ENCODE measurements around the gene FYN. TPM values are rescaled to one million over a fixed set of nuclear protein-coding genes. Genes with fewer than 3 reads are reported as not detected.
A peak's percentile ranks its signal among the peaks of the same experiment; 100 is the strongest.

The FYN gene
- polyA plus RNA-seq, 1 experiment: 55.1 TPM

DNA sequence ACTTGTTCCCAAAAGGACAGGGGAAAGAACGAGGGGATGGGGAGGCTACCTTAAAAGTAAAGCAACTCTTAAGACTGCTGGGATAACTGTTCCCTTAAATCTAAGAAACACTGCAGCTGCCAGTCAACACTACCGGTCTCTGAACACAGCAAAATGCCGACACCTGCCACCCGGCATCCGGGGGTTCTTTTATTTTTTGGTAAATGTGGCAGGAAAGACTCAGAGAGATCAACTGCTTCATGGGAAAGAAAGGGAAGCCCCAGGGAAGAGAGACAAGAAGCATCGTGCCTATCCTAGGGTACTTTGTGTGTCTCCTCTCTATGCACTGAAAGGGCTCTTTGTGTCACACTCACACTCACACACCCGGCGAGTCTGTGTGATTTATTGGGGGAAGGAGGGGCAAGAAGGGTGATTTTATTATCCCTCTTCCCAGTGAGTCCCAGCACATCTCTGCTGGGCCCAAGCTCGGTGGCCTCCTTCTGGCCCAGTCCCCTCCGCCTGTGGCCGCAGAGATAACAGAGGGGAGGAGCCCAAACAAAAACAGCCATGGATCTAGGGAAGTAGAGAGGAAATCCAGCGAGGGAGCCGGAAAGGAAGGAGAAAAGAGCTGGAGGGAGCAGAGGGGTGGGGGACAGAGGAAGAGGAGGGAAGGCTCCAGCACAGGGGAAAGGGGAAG is 1.4 kb downstream of the FYN start:
- ChIA-PET CTCF (no interaction called here), POLR2A (no interaction called here)

DNA sequence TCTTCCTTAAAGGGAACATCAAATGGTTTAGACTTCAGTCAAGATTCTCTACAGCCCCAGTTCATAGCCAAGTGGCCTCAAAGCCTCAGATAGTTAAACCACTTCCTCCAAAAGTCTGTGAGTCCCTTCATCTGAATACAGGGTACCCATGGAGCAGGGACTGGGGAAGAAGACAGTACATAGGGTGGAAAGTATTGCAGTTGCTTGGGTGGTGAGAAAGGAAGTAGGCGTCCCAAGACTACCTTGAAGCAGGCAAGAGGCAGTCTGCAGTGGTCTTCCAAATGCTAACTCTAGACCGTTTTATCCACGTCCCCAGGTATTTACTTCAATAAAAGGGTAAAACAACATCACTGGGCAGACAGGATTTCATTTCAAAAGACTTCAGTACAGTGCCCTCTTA is 2.0 kb downstream of the FYN start:
- CTCF ChIA-PET: no interaction called here
- Histone ChIP-seq H3K36me3 (ENCODE audit: control insufficient read depth, insufficient read depth, low read length) (no peaks in the 10 kb centered on the region), H3K4me3 (ENCODE audit: low read depth, low read length) (peak overlapping the region; percentile 75), H3K27me3 (ENCODE audit: control insufficient read depth, insufficient read depth, low read length) (no peaks in the 10 kb centered on the region)
- POLR2A ChIA-PET: no interaction called here
- TF ChIP-seq, protein P1, sequence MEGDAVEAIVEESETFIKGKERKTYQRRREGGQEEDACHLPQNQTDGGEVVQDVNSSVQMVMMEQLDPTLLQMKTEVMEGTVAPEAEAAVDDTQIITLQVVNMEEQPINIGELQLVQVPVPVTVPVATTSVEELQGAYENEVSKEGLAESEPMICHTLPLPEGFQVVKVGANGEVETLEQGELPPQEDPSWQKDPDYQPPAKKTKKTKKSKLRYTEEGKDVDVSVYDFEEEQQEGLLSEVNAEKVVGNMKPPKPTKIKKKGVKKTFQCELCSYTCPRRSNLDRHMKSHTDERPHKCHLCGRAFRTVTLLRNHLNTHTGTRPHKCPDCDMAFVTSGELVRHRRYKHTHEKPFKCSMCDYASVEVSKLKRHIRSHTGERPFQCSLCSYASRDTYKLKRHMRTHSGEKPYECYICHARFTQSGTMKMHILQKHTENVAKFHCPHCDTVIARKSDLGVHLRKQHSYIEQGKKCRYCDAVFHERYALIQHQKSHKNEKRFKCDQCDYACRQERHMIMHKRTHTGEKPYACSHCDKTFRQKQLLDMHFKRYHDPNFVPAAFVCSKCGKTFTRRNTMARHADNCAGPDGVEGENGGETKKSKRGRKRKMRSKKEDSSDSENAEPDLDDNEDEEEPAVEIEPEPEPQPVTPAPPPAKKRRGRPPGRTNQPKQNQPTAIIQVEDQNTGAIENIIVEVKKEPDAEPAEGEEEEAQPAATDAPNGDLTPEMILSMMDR (IDR thresholded peaks at IDR 0.05; ENCODE audit: insufficient read depth, low read depth, low read length): no peak
- DNase-seq (ENCODE audit: low read depth): no peak

More for the DNA sequence above, 1.4 kb downstream of the FYN start:
- TF ChIP-seq, protein P1 (IDR thresholded peaks at IDR 0.05; ENCODE audit: insufficient read depth, low read depth, low read length): no peak
- Histone ChIP-seq H3K27me3 (ENCODE audit: control insufficient read depth, insufficient read depth, low read length) (no peaks in the 10 kb centered on the region), H3K36me3 (ENCODE audit: control insufficient read depth, insufficient read depth, low read length) (no peaks in the 10 kb centered on the region), H3K4me3 (ENCODE audit: low read depth, low read length) (peak overlapping the region; percentile 75)
- no peak for DNase-seq (ENCODE audit: low read depth)

DNA sequence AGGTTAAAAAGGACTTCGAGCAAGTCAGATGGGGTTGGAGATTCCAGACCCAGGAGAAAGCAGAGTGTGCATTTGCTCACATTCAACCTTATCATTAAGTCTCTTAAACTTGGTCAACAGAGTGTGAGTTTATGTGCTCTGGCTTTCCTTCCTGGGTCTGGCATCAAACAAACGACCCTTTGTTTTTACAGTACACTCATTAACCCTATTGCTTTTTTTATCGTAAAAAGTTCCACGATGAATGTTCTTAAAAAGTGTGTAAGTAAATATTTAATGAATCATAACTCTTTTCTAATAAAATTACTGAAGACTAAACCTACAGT is 2.5 kb downstream of the FYN start:
- no peak overlapping the region for H3K4me3 ChIP-seq (ENCODE audit: low read depth, low read length)
- POLR2A ChIA-PET: no interaction called here

DNA sequence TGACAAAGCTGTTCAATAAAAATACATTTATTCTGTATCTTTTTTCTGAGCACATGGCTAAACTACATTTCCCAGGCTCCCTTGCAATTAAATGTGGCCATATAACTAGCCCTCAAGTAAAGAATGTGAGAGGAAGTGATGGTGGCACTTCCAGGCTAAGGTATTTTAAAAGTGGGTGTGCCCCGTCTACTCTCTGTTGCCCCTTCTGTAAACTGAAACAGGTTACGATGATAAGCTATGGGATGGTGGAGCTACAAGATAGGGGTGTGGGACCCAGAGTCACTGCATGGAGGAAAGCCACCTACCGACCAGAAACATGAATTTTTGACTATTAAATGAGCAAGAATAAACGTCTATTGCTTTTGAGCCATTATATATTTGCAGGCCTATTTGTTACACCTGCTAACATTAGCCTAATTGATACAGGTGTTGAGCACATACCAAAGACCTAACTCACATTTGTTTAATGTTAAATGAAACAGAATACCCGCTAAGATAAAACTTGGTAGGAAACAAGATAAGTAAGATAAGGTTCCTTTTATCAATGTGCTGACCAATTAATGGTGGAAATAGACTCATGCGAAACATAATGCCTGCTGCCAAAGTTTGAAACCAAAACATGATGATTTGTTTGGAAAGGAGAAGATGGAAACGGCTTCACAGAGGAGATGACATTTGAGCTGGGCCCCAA is 3.1 kb downstream of the FYN start:
- CTCF ChIA-PET: no interaction called here
- POLR2A ChIA-PET: no interaction called here
- DNase-seq (ENCODE audit: low read depth): no peak

More for the DNA sequence above, 2.5 kb downstream of the FYN start:
- Histone ChIP-seq H3K27me3 (ENCODE audit: control insufficient read depth, insufficient read depth, low read length) (no peaks in the 10 kb centered on the region), H3K36me3 (ENCODE audit: control insufficient read depth, insufficient read depth, low read length) (no peaks in the 10 kb centered on the region)
- CTCF ChIA-PET: no interaction called here
- TF ChIP-seq, protein P1 (IDR thresholded peaks at IDR 0.05; ENCODE audit: insufficient read depth, low read depth, low read length): no peak
- DNase-seq (ENCODE audit: low read depth): no peak

DNA sequence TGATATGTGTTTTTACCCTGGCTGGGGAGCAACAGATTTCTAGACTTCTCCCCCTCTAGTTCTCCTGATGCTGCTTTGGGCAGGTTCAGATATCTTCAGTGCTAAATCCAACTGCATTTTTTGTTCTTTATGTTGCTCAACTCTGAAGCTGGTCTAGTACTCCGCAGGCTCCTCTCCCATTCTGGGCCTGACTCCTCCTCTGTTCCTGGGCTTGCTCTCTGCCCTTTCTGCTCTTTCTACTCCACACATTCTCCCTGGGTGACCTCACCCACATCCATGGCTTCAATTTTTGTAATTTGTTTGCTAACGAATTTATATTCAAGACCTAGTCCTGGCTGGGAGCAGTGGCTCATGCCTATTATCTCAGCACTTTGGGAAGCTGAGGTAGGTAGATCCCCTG is 6.4 kb downstream of the FYN start:
- Histone ChIP-seq H3K36me3 (ENCODE audit: control insufficient read depth, insufficient read depth, low read length) (no peaks in the 10 kb centered on the region), H3K4me3 (ENCODE audit: low read depth, low read length) (no peak overlapping the region), H3K27me3 (ENCODE audit: control insufficient read depth, insufficient read depth, low read length) (no peaks in the 10 kb centered on the region)
- ChIA-PET POLR2A (no interaction called here), CTCF (interaction anchor here (1.9 kb wide), 1 partner anchor 13 kb away, joined by 6 read pairs; no protein-coding TSS in a partner anchor)
- no peak for DNase-seq (ENCODE audit: low read depth)
- TF ChIP-seq, protein P1 (IDR thresholded peaks at IDR 0.05; ENCODE audit: insufficient read depth, low read depth, low read length): no peak

More for the DNA sequence above, 3.1 kb downstream of the FYN start:
- H3K27me3 ChIP-seq (ENCODE audit: control insufficient read depth, insufficient read depth, low read length): no peaks in the 10 kb centered on the region
- TF ChIP-seq, protein P1 (IDR thresholded peaks at IDR 0.05; ENCODE audit: insufficient read depth, low read depth, low read length): no peak
- H3K36me3 ChIP-seq (ENCODE audit: control insufficient read depth, insufficient read depth, low read length): no peaks in the 10 kb centered on the region
- no peak overlapping the region for H3K4me3 ChIP-seq (ENCODE audit: low read depth, low read length)

Measured in BJ (cell line).